ENCODE data around the gene METTL1.

Gene METTL1

GRCh38 chr12:57735952-57736740 lies 35.8 kb downstream of the METTL1 start:
- no peak for DNase-seq

DNA sequence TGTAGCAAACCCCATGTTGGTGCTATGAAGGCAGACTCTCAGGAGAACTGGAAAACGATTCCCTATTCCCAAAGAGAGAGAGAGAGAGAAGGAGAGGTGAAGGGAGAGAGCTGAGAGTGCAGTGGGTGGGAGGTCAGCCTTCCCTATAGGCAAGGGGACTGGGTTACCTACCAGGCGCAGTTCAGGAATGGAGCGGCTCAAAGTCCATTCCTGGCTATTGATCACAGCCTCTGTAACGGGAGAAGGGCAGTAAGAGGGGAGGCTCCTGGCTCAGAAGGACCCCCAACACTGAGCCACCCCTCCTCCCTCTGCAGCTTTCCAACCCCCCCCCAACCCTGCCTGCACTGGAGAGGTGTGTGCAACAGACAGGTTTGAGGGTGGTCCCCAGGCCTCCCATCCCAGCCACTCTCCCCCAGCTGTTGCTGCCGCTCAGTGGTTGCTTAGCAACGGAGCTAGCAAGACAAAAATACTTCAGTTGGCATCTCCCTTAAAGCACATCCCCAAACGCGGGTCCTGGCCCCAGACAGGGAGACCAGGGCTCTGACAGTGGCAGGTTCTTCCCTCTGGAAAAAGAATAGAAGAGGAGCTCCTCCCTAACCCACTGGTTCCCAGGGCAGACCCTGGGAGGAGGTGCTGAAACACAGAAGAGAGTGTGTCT lies 36.6 kb downstream of the METTL1 start:
- DNase-seq, result no peak

- no peak for DNase-seq
These were observed 37.3 kb downstream of the METTL1 start for GRCh38 chr12:57734591-57734990.

GRCh38 chr12:57733928-57734327 lies 38.0 kb downstream of the METTL1 start:
- no peak for DNase-seq

DNA sequence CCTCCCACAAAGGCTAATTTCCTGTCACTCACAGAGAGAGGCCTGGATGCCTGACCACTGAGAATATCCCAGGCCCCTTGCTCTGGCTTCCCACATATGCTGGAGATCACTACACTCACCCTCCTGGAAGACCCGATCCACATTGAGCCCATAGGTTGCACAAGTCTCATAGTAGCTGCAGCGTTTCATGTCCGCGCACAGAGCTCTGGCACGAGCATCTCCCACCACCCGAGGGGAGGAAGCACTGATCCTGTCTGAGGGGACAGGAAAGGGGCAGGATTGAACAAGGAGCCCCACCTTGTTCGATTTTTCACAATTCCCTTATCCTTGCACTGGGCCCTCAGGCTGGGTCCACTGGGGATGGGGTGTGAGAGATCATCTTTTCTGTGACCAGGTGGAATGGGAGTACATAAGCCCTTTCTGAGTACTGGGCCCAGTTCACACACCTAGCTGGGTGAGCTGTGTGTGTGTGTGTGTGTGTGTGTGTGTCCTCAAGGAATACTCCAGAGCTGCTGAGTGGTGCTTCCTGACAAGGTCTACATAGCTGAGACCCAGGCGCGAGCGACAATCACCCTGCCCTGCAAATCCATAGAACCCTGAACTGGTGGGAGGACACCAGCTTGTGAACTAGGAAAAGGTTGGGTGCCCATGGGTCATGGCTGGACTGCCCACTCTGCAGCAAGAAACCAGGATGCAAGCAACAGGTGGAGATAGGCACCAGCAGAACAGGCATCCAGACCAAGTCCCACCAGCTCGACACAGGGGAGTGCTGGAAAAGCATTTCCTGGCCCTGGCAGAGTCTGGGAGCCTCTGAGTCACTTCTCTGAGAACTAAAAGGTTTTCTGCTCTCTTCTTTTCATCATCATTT lies 38.9 kb downstream of the METTL1 start:
- no peak for DNase-seq

DNA sequence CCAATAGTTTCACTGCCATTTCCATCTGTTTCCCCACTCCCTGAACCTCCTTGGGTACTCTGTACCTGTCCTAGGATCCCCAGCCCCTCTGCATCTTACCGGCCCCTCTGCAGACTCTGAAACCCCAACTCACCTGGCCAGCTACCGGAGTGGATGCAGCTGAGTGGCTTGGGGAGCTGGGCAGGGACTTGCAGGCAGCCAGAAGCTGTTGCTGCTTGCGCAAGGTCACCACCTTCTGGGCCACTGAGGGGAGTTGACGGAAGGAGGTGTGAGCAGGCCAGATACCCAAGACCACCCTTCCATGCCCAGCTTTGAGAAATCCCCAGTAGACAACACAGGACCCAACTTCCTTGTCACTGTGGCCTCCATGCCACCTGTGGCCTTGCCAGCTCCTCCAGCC lies 39.6 kb downstream of the METTL1 start:
- no peak for DNase-seq

DNA sequence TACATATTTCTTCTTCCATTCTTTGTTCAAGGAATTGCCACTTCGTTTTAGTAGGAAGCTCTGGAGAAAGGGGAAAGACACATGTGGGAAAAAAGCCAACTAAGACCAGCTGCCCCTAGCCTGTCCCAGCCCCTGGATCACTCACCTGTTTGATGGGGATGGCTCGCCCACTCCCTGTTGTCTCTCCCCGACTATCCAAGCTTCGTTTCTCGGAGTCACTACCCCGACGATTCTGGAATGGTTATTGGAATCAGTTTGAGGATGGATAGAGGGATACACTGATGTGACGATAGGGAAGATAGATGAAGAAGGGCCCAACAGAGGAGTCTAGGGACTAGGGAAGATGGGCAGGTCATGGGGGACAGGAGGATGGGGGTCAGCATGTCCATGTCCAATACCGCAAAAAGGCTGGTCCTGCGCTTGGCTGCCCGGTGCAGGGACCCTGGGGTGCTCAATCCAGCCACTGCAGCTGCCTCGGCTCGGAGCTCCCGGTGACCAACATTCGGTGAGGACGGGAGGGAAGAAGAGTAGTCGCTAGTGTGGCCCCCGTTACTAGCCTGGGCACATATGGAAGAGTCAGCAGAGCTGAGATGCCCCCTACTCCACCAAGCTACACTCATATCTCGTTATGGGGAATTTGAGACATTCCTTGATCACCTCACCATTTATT lies 40.4 kb downstream of the METTL1 start:
- DNase-seq, result no peak

DNA sequence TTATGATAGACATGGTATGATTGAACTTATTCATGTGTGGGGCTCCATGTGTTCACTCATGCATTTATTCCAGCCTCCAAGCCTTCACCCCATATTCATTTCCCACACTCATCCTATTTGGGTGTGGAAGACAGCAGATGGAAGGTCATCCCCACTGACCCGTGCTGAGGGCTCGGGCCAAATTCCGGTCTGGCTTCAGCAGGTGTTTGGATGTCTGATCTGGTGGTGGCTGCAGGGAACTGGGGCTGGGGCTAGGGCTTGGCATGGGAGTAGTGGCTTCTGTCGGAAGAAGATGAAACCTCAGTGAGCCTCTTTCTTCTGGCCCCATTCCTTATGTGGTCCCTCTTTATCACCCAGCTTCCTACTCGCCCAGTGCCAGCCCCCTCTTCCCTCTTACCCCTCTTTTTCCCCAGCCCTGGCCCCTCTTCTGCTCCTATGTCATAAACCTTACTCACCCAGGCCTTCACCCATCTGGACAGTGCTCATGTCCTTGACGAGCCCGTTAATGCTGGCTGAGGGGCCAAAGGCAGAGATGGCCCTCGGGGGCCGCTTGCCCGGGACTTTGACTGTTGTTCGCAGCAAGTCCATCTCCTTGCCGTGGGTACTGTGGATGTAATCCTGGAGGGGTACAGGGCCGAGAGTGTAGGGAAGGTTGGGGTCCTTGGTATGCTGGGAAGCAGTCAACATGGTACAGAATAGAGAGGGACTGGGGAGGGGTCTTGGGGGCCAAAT lies 41.4 kb downstream of the METTL1 start:
- DNase-seq, result no peak

- no peak for DNase-seq
These were observed 42.5 kb downstream of the METTL1 start for GRCh38 chr12:57729321-57729844.

DNA sequence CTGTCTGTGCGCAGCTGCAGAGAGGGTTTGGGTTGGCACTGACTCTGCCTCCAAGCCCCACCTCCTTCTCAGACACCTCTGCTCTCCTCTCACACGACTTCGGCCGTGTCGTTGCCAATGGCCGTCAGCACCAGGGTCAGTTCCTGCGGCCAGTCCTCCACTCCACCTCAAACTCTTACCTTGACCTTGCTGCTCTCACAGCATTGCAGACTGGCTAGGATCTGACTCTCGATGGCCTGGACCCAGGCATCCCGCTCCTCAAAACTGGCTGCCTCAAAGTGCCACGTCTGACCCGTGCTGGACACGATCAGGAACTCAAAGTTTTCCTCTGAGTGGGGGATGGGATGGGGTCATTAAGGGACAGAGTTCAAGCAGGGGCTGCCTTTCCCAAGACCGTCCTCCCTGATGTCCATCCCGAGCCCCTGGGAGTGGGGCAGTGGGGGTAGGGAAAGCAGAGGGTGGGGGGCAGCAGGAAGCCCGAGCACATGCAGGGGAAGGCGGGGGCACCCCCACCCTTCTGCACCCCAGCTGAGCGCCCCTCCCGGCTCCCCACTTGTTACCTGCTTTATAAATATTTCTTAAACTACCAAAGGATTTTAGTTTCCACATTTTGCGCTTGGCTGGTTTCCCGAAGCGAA lies 44.0 kb downstream of the METTL1 start:
- DNase-seq, result no peak

GRCh38 chr12:57726884-57727757 lies 44.8 kb downstream of the METTL1 start:
- peak; percentile 15 to 16 for DNase-seq

GRCh38 chr12:57726151-57726883 lies 45.6 kb downstream of the METTL1 start:
- DNase-seq, result peak; percentile 46 to 54

GRCh38 chr12:57725851-57726150 lies 46.1 kb downstream of the METTL1 start:
- DNase-seq, result no peak

DNA sequence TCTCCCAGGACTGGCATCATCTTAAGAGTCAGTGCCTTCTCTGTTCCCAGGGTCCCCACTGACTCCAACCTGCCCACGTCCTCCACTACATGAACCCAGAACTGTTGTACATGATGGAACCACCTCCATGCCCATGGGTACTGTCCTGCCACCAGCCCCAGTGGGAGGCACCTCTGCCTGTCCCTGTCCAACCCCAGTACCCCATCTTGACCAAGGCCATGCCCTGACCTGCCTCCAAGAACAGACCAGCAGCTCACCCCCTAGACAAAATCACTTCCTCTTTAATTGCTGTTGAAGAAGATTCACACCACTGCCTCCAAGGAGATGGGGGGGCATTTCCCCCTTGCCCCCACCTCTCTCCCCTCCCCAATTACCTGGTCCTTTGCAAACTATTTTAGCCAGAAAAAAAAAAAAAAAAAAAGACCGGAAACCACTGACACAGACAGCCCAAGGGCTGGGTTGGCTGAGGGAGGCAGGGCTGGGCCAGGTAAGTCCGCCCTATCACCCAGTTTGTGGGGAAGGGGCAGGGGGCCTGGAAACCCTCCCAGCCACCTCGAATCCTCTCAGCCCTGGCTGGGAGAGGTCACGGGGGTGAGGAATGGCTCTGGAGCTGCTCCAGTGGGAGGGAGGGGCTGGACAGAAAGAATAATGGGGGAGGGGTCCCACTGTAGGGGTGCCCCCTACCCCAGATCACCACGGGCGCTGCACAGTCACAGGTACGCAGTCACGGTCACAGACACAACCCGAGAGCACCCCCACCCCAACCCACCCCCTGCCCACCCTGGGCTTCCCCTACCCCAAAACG lies 46.8 kb downstream of the METTL1 start:
- DNase-seq, result peak; percentile 9 to 15

GRCh38 chr12:57724003-57724935 lies 47.6 kb downstream of the METTL1 start:
- DNase-seq, result peak; percentile 14 to 15

- no peak for DNase-seq
These were observed 48.3 kb downstream of the METTL1 start for GRCh38 chr12:57723630-57723962.

DNA sequence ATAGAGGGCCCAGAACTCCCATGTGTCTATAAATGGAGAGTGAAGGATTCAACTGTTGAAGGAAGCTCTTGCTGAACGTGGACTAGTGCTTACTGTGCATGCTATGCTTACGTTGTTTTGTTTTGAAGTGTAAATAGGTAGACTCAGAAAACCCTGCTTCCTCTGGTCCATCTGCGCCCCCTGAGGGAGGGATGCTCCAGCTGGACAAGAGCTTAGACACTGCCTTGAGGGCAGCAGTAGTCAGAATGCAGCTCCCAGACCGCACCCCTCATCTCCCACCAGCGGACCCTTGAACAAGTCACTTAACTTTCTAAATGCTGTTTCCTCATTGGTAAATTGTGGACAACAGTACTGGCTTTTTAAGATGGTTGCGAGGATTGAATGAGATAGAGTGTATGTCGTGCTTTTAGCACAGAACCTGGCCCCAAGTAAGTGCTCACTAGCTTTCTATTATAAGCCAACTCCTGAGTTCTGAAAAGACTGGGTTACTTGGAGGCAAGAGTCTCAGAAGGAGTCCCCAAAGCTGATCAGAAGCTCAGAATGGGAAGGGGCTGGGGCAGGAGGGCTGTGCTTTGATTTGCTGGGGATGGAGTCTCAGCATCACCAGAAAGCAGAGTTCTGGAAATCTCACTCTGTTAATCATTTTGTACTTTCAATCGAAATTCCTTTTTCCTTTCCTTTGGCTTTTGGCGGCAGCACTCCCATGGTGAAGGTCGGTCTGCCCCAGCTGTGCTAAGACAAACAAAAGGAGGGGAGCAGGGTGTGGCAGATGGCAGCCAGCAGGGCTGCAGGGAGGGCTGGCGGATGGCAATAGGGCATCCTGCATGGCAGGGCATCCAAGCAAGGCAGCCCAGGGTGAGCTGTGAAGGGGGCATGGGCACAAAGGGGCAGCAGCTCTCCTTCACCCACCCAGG lies 48.9 kb downstream of the METTL1 start:
- DNase-seq, result peak; percentile 14 to 16
